GM18951 (cell line): Measurements from ENCODE around the gene ZNF619.

Experiments used
- POLR2A ChIP-seq: IDR thresholded peaks from 4 replicates; pipeline ENCODE4 v1.6.1; 2011; ENCODE audit warnings: mild to moderate bottlenecking; ENCODE audit not compliant: insufficient read length, insufficient read depth; ENCODE audit errors: extremely low read depth
- in situ Hi-C: fragments of 300-500 bp; cut with MboI; formaldehyde crosslinking; loops from one replicate; pipeline ENCODE4 v1.12.0; 2022; ENCODE audit warnings: low sequenced_read_pairs, mixed read lengths, inconsistent platforms; ENCODE audit not compliant: unreplicated experiment

The ZNF619 gene

GRCh38 chr3:40476478-40477470, at the start of gene ZNF619:
Gene ZNF619, plus strand, starts transcription at chr3:40477122. Its CDS starts 858 bp downstream, at chr3:40477980.
- in situ Hi-C loops, result no loop called here
- TF ChIP-seq POLR2A, result peak; percentile 65

GRCh38 chr3:40432793-40433192, 44.1 kb upstream of the ZNF619 start:
- no peak for TF ChIP-seq POLR2A

GRCh38 chr3:40437889-40438288, 39.0 kb upstream of the ZNF619 start:
- no peak for TF ChIP-seq POLR2A
- in situ Hi-C loops, result no loop called here

More at GRCh38 chr3:40432793-40433192, 44.1 kb upstream of the ZNF619 start:
- in situ Hi-C loops, result no loop called here

GRCh38 chr3:40445062-40445461, 31.9 kb upstream of the ZNF619 start:
- no peak for TF ChIP-seq POLR2A
- in situ Hi-C loops, result no loop called here

- no peak for TF ChIP-seq POLR2A
- in situ Hi-C loops, result no loop called here
These were observed 31.0 kb upstream of the ZNF619 start for GRCh38 chr3:40445880-40446279.

DNA sequence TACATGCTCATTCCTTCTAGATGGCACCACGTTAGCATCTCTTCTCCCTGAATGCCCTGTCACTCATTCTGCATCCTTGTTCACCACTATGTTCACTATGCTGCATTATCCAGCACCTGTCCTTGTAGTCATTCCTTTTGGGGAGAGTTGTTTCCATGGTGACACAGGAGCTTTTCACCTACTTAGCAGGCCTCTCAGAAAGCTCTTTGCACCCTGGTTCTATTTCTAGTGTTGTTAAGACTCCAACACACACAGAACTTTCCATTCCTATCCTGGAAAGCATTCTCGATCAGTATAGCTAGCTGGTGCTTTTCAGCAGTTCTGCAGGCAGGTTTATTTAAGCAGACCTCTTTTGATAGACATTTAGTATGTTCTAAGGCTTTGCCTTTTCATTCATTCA, 26.5 kb upstream of the ZNF619 start:
- in situ Hi-C loops, result no loop called here
- TF ChIP-seq POLR2A, result no peak

- in situ Hi-C loops, result no loop called here
- TF ChIP-seq POLR2A, result no peak
These were observed 25.4 kb upstream of the ZNF619 start for GRCh38 chr3:40451551-40451950.

GRCh38 chr3:40452057-40452456, 24.9 kb upstream of the ZNF619 start:
- no peak for TF ChIP-seq POLR2A
- in situ Hi-C loops, result no loop called here

DNA sequence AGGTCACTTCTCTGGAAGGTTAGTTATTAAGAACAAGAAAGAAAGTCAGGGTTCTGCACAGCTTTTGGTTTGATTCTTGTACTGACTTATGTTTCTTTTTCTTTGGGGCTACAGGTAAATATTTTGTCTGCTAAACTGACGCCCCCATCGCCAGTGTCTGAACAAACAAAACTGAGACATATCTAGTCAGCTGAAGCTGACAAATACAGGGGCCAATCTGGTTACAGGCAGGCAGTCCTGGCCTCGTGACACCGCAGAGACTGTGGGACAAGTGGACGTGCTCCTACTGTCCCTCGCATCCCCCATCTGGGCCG, 24.4 kb upstream of the ZNF619 start:
- in situ Hi-C loops, result no loop called here
- no peak for TF ChIP-seq POLR2A

DNA sequence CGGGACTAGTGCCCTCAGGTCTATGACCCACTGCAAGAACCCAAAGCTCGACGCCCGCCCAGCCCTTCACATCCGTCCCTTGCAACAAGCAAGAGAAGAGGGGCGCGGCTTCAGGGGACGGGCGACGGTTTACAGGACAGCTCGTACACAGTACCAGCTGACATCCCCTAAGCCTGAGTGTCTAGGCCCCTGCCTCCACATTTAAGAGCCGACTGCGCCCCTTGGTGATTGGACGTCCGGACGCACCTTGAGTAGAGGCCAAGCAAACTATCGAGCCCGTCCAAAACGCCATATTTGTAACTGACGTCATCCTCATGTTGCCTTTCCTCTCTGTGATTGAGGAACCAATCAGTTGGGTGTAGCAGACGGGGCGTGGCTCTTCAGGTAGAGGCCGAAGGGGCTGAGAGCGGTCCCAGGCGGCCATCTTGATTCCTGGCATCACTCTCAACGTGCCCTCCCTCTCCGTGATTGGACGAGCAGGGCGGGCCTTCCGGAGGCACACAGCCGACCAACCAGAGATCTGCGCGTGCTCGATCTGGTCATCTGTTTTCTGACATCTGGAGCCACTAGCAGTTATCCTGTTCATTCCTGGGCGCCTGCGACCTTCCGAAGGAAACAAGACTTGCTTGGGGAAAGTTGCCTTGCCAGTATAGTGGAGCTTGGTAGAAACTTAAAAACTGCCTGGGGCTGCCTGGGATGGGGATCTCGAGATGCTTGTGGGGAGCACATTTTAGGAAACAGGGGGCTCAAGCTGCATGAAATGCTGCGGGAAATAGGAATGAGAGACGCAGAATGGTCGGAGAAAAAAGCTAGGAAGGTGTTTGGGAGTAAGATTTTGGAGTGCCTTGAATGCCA, 23.8 kb upstream of the ZNF619 start:
- peak; percentile 78 for TF ChIP-seq POLR2A
- in situ Hi-C loops, result no loop called here

DNA sequence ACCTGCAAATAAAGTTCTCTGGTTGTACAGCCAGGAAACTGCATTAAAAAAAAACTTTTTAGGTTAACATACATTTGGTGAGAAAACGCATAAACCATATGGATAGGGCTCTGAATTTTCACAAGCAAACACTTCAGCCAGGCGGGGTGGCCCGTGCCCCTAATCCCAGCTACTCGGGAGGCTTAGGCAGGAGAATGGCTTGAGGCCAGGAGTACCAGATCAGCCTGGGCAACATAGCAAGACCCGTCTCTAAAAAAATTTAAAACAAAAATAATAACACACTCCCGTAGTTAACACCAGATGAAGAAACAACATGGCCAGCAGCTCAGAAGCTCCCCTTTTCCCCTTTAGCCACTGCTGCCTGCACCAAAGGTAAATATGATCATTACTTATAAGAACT, 23.0 kb upstream of the ZNF619 start:
- in situ Hi-C loops, result no loop called here
- no peak for TF ChIP-seq POLR2A

- in situ Hi-C loops, result no loop called here
- no peak for TF ChIP-seq POLR2A
These were observed 21.6 kb upstream of the ZNF619 start for GRCh38 chr3:40455328-40455727.

- no peak for TF ChIP-seq POLR2A
- in situ Hi-C loops, result no loop called here
These were observed 20.5 kb upstream of the ZNF619 start for GRCh38 chr3:40456279-40456939.
